Measurements from ENCODE around the gene MINDY4. TPM values are rescaled to one million over a fixed set of nuclear protein-coding genes. Genes with fewer than 3 reads are reported as not detected.

The MINDY4 gene
- total RNA-seq, 1 donor from 2014 or later = 5.3 TPM

- no peak for DNase-seq
Observed at GRCh38 chr7:30933124-30933974, 162.1 kb downstream of the MINDY4 start.

GRCh38 chr7:30934225-30934624 is 163.0 kb downstream of the MINDY4 start:
- no peak for DNase-seq

GRCh38 chr7:30934732-30935568 is 163.7 kb downstream of the MINDY4 start:
- no peak for DNase-seq

- no peak for DNase-seq
Observed at GRCh38 chr7:30935569-30935877, 164.3 kb downstream of the MINDY4 start.

GRCh38 chr7:30936650-30937245 is 165.5 kb downstream of the MINDY4 start:
- DNase-seq = no peak

GRCh38 chr7:30937416-30937815 is 166.2 kb downstream of the MINDY4 start:
- DNase-seq = no peak

GRCh38 chr7:30938435-30939316 is 167.5 kb downstream of the MINDY4 start:
- peak; percentile 22 for DNase-seq

- DNase-seq = no peak
Observed at GRCh38 chr7:30941582-30942323, 170.5 kb downstream of the MINDY4 start.

Other genes with a start within 250 kb of the MINDY4 start
- 47.1 TPM for gene GARS1, start 176.5 kb upstream of the MINDY4 start, total RNA-seq
- 1.1 TPM for gene CRHR2, start 89.0 kb upstream of the MINDY4 start, total RNA-seq
- gene INMT, start 19.3 kb upstream of the MINDY4 start, total RNA-seq = 0.16 TPM
- 0.31 TPM for gene AQP1, start 140.4 kb downstream of the MINDY4 start, total RNA-seq
- gene GHRHR, start 192.5 kb downstream of the MINDY4 start, total RNA-seq = not detected

Measured in occipital lobe (tissue), 2 donors.